Psoas muscle (tissue), 8 donors: Measurements from ENCODE around the gene NR4A3. TPM values are rescaled to one million over a fixed set of nuclear protein-coding genes. Genes with fewer than 3 reads are reported as not detected.

ENCODE experiments used
- ATAC-seq, 4 donors: fragments of 200-7000 bp; cut with Tn5 transposase; one replicate each; pipeline ENCODE4 v1.9.1; 2020; ENCODE audit warnings: moderate library complexity in 3 of 4, mild to moderate bottlenecking in 2 of 4
- DNase-seq, 2 donors: peaks; one replicate each; pipeline ENCODE4 v3.0.0-alpha.2; 2020
- H3K27ac ChIP-seq: fragments of 200-600 bp; one replicate; pipeline ENCODE4 v1.8.0; 2022
- H3K27me3 ChIP-seq, 3 donors: fragments of 200-600 bp in 1 of 3; one replicate each; pipeline versions ENCODE4 v1.6.1 to v1.8.0; 2013 to 2022; ENCODE audit warnings: low read length in 2 of 3, mild to moderate bottlenecking in 2 of 3, moderate library complexity in 1 of 3; ENCODE audit not compliant: insufficient read depth in 3 of 3
- H3K36me3 ChIP-seq, 2 donors: fragments of 200-600 bp in 1 of 2; one replicate each; pipeline versions ENCODE4 v1.6.1 to v1.8.0; 2013 to 2022; ENCODE audit warnings: low read depth in 1 of 2, mild to moderate bottlenecking in 1 of 2, moderate library complexity in 1 of 2; ENCODE audit not compliant: insufficient read depth in 1 of 2
- H3K4me1 ChIP-seq: fragments of 200-600 bp; one replicate; pipeline ENCODE4 v1.8.0; 2022
- H3K4me3 ChIP-seq: fragments of 200-600 bp; one replicate; pipeline ENCODE4 v1.8.0; 2022; ENCODE audit warnings: mild to moderate bottlenecking
- H3K9me3 ChIP-seq: fragments of 200-600 bp; one replicate; pipeline ENCODE4 v1.8.0; 2022
- CTCF ChIP-seq: fragments of 200-600 bp; IDR thresholded peaks from one replicate; pipeline ENCODE4 v1.8.0; 2022; ENCODE audit warnings: antibody characterized with exemption
- WGBS, 3 donors: extraction: QIAGEN DNeasy Blood & Tissue Kit; methylation state at CpG; one replicate each; pipeline versions ENCODE4 v1.1.6 to v1.1.7; 2013; 5-methylcytosine and 5-hydroxymethylcytosine counted together
- intact Hi-C, 2 donors: fragments of 100-400 bp; cut with DNase I; formaldehyde crosslinking; loops; one replicate each; pipeline versions ENCODE4 v1.11.0 to v1.14.2; 2022
- polyA plus RNA-seq, 3 donors: library from polyadenylated mRNA; stranded (reverse); fragments of 200-250 nt; gene quantifications; one replicate each; pipeline ENCODE4 v1.2.3, GENCODE V29; 2013
- total RNA-seq, 4 donors: library from RNA; stranded (reverse); fragmentation: NEBNext Ultra II Directional in 2 of 4; extraction: Animal tissue kit (Norgen Biotek cat#: 25700) in 2 of 4; gene quantifications; one replicate each; pipeline versions ENCODE4 v1.2.1 to v1.2.4, GENCODE V29; 2021 to 2023
- donor health status: healthy with polysubstance abuse.
- donor health status: DM: no; HTN: no; CAD: no; lungs with moderate emphysema.
- donor health status: Bipolar disorder and iron deficiency.
- donor health status: healthy.
- donor health status: DM: yes; HTN: yes; CAD: no.
- donor health status: DM: no; HTN: no; CAD: no.
- donor health status: DM: no; HTN: no; CAD: no.
- donor health status: DM: yes; HTN: yes; CAD: no.

NR4A3 gene
- total and polyA plus RNA-seq, 7 donors: 1.5 to 40.8 (median 9.3) TPM

- H3K9me3 ChIP-seq: no peaks in the 10 kb centered on the region
- H3K4me1 ChIP-seq: no peaks in the 10 kb centered on the region
- no peak overlapping the region for H3K27ac ChIP-seq
- peaks cover 0 to 17% of the 10 kb centered on the region in 2 donors for H3K36me3 ChIP-seq
- H3K4me3 ChIP-seq: no peak overlapping the region
- TF ChIP-seq CTCF: no peak
- WGBS, 3 donors: 84 to 93% (median 88%) methylated on average over 2 of the region's 2 CpGs
- ATAC-seq: no peak
- intact Hi-C loops: no loop called here
- no peak for DNase-seq
- no peaks in the 10 kb centered on the region for H3K27me3 ChIP-seq
Observed at GRCh38 chr9:99863955-99864354, 42.3 kb downstream of the NR4A3 start.

DNA sequence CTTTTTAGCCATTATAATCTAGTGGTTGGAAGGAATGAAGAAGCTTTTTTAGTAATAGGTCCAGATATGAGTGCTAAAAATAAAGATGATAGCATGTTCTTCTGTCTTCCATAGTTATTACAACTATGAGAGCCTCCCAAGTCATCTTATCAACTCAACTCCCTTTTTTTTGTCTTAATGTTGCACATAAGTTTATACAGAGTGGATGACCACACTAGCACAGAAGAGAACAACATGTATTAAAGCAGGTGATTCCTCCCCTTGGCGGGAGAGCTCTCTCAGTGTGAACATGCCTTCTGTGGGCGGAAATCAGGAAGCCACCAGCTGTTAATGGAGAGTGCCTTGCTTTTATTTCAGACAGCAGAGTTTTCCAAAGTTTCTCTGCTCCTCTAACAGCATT lies 44.7 kb downstream of the NR4A3 start:
- TF ChIP-seq CTCF: no peak
- Histone ChIP-seq H3K27me3 (no peaks in the 10 kb centered on the region), H3K4me1 (no peaks in the 10 kb centered on the region), H3K4me3 (no peak overlapping the region), H3K27ac (no peak overlapping the region), H3K36me3 (peaks cover 0 to 13% of the 10 kb centered on the region in 2 donors), H3K9me3 (no peaks in the 10 kb centered on the region)
- 58 to 68% (median 64%) methylated on average over 2 of the region's 2 CpGs for WGBS, 3 donors
- peak in 1 of 4 donors; percentile 21 for ATAC-seq
- DNase-seq: no peak
- intact Hi-C loops: no loop called here

DNA sequence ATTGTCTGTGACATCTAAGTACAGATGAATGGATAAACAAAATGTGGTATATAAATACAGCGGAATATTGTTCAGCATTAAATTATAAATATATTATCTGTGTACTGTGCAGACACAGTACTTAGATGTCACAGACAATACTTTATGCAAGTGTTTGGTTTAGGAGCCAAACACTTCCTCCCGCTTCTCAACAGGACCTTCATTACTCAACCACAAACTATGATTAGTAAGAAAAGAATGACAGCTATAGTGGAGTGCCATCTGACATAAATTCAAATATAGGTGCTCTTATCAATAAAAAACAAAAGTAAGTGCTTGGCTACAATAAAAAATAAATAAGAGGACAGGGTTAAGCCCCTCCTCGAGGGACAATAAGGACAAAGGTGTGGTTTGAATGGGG lies 45.9 kb downstream of the NR4A3 start:
- no peak for ATAC-seq
- TF ChIP-seq CTCF: no peak
- no peak for DNase-seq
- intact Hi-C loops: no loop called here
- H3K9me3 ChIP-seq: no peaks in the 10 kb centered on the region
- no peaks in the 10 kb centered on the region for H3K27me3 ChIP-seq
- H3K27ac ChIP-seq: no peak overlapping the region
- no peaks in the 10 kb centered on the region for H3K4me1 ChIP-seq
- peaks cover 0 to 13% of the 10 kb centered on the region in 2 donors for H3K36me3 ChIP-seq
- 55 to 88% (median 74%) methylated on average over 3 of the region's 3 CpGs for WGBS, 3 donors
- H3K4me3 ChIP-seq: no peak overlapping the region

DNA sequence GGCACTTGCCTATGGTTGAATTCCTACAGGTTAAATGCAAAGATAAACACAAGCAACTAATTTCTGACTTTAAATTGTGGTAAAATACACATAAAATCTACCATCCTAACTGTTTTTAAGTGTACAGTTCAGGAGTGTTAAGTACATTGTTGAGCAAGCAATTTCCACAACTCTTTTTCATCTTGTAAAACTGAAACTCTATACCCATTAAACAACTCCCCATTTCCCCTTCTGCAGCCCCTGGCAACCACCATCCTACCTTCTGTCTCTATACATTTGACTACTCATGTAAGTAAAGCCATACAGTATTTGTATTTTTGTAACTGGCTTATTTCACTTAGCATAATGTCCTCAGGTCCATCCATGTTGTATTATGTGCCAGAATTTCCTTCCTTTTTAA lies 46.3 kb downstream of the NR4A3 start:
- no peak for TF ChIP-seq CTCF
- Histone ChIP-seq H3K4me3 (no peak overlapping the region), H3K4me1 (no peaks in the 10 kb centered on the region), H3K27ac (no peak overlapping the region), H3K36me3 (peaks cover 0 to 12% of the 10 kb centered on the region in 2 donors), H3K27me3 (no peaks in the 10 kb centered on the region), H3K9me3 (no peaks in the 10 kb centered on the region)
- no peak for DNase-seq
- intact Hi-C loops: no loop called here
- no peak for ATAC-seq

GRCh38 chr9:99868845-99869244 lies 47.2 kb downstream of the NR4A3 start:
- Histone ChIP-seq H3K9me3 (no peaks in the 10 kb centered on the region), H3K27me3 (no peaks in the 10 kb centered on the region), H3K27ac (no peak overlapping the region), H3K4me1 (no peaks in the 10 kb centered on the region), H3K36me3 (peaks cover 0 to 3% of the 10 kb centered on the region in 2 donors), H3K4me3 (no peak overlapping the region)
- DNase-seq: no peak
- WGBS, 3 donors: 87 to 91% (median 90%) methylated on average over 2 of the region's 2 CpGs
- ATAC-seq: peak in 2 of 4 donors; percentile 35 to 52
- intact Hi-C loops: no loop called here
- no peak for TF ChIP-seq CTCF
